Osteoblast (primary cell): ENCODE results near the gene KIF23. TPM values are rescaled to one million over a fixed set of nuclear protein-coding genes. Genes with fewer than 3 reads are reported as not detected.
A peak's percentile ranks its signal among the peaks of the same experiment; 100 is the strongest.
"Not testable (repeated sequence)": the region's sequence is repeated elsewhere in the genome, so short reads cannot be mapped to it uniquely, and the experiment has no call there.

ENCODE experiments used
- DNase-seq: peaks from one replicate; pipeline ENCODE4 v3.0.0; 2011; ENCODE audit warnings: low spot score, mixed read lengths; ENCODE audit not compliant: insufficient read length; ENCODE audit errors: missing footprints
- H2AFZ ChIP-seq: 2 replicates; pipeline ENCODE4 v1.6.0; 2011; ENCODE audit warnings: mild to moderate bottlenecking, low read length
- H3K27ac ChIP-seq: 2 replicates; pipeline ENCODE4 v1.5.1; 2011; ENCODE audit warnings: mild to moderate bottlenecking, low read depth, low read length, moderate library complexity
- H3K27me3 ChIP-seq: 2 replicates; pipeline ENCODE4 v1.6.0; 2012; ENCODE audit warnings: mild to moderate bottlenecking, control low read depth, inconsistent platforms, low read length, moderate library complexity; ENCODE audit not compliant: insufficient read depth
- H3K36me3 ChIP-seq: 2 replicates; pipeline ENCODE4 v1.5.1; 2011; ENCODE audit warnings: mild to moderate bottlenecking, low read length, control low read depth, moderate library complexity; ENCODE audit not compliant: insufficient read depth
- H3K4me1 ChIP-seq: 2 replicates; pipeline ENCODE4 v1.5.1; 2011; ENCODE audit warnings: mild to moderate bottlenecking, low read length, control low read depth, moderate library complexity; ENCODE audit not compliant: insufficient read depth
- H3K4me2 ChIP-seq: 2 replicates; pipeline ENCODE4 v1.6.0; 2011; ENCODE audit warnings: mild to moderate bottlenecking, low read length; ENCODE audit not compliant: insufficient read depth
- H3K4me3 ChIP-seq: fragments of 200-600 bp; sonication (generic); 3 replicates; pipeline ENCODE4 v1.5.1; 2012; ENCODE audit warnings: mild to moderate bottlenecking, low read length, inconsistent platforms; ENCODE audit not compliant: insufficient read depth
- H3K79me2 ChIP-seq: 2 replicates; pipeline ENCODE4 v1.6.0; 2012; ENCODE audit warnings: mild to moderate bottlenecking, low read length, control low read depth, inconsistent platforms; ENCODE audit not compliant: insufficient read depth
- H3K9me3 ChIP-seq: 2 replicates; pipeline ENCODE4 v1.5.1; 2011; ENCODE audit warnings: low read depth, low read length, control low read depth
- H4K20me1 ChIP-seq: 2 replicates; pipeline ENCODE4 v1.6.0; 2012; ENCODE audit warnings: mild to moderate bottlenecking, low read length, control low read depth; ENCODE audit not compliant: insufficient read depth
- CTCF ChIP-seq: IDR thresholded peaks from 2 replicates; pipeline ENCODE4 v1.5.1; 2011; ENCODE audit warnings: mild to moderate bottlenecking, low read depth, low read length, moderate library complexity; ENCODE audit errors: extremely low read depth
- total RNA-seq: library from RNA; depleted of rRNA; stranded (reverse); fragments of >200 nt; gene quantifications from 2 replicates; pipeline ENCODE4 v1.2.3, GENCODE V29; 2012

KIF23 gene
- total RNA-seq, 1 donor, result 8.3 TPM

GRCh38 chr15:69375151-69375790 lies 38.9 kb upstream of the KIF23 start:
- Histone ChIP-seq H2AFZ (no peak overlapping the region), H3K4me3 (no peak overlapping the region), H3K4me1 (no peaks in the 10 kb centered on the region), H3K79me2 (no peaks in the 10 kb centered on the region), H3K27me3 (no peaks in the 10 kb centered on the region), H3K36me3 (no peaks in the 10 kb centered on the region), H3K4me2 (no peak overlapping the region), H4K20me1 (no peaks in the 10 kb centered on the region), H3K27ac (no peak overlapping the region), H3K9me3 (no peaks in the 10 kb centered on the region)
- DNase-seq, result no peak
- TF ChIP-seq CTCF, result no peak

GRCh38 chr15:69377216-69377970 lies 36.8 kb upstream of the KIF23 start:
- H3K4me1 ChIP-seq, result no peaks in the 10 kb centered on the region
- TF ChIP-seq CTCF, result no peak
- H3K4me3 ChIP-seq, result no peak overlapping the region
- peak; percentile 22 for DNase-seq
- H2AFZ ChIP-seq, result no peak overlapping the region
- no peaks in the 10 kb centered on the region for H3K36me3 ChIP-seq
- no peak overlapping the region for H3K4me2 ChIP-seq
- H3K9me3 ChIP-seq, result no peaks in the 10 kb centered on the region
- H4K20me1 ChIP-seq, result no peaks in the 10 kb centered on the region
- no peaks in the 10 kb centered on the region for H3K27me3 ChIP-seq
- no peak overlapping the region for H3K27ac ChIP-seq
- no peaks in the 10 kb centered on the region for H3K79me2 ChIP-seq

GRCh38 chr15:69380100-69380725 lies 33.9 kb upstream of the KIF23 start:
- Histone ChIP-seq H3K27ac (no peak overlapping the region), H3K27me3 (no peaks in the 10 kb centered on the region), H3K9me3 (no peaks in the 10 kb centered on the region), H2AFZ (no peak overlapping the region), H3K36me3 (no peaks in the 10 kb centered on the region), H3K4me1 (no peaks in the 10 kb centered on the region), H3K4me2 (no peak overlapping the region), H4K20me1 (no peaks in the 10 kb centered on the region), H3K79me2 (no peaks in the 10 kb centered on the region), H3K4me3 (no peak overlapping the region)
- TF ChIP-seq CTCF, result peak; percentile 43
- peak; percentile 71 for DNase-seq

- Histone ChIP-seq H3K4me2 (no peak overlapping the region), H3K9me3 (no peaks in the 10 kb centered on the region), H4K20me1 (no peaks in the 10 kb centered on the region), H3K4me1 (no peaks in the 10 kb centered on the region), H2AFZ (no peak overlapping the region), H3K36me3 (no peaks in the 10 kb centered on the region), H3K27ac (no peak overlapping the region), H3K4me3 (no peak overlapping the region), H3K27me3 (no peaks in the 10 kb centered on the region), H3K79me2 (no peaks in the 10 kb centered on the region)
- DNase-seq, result peak; percentile 15
- TF ChIP-seq CTCF, result no peak
Measured at GRCh38 chr15:69380726-69381105, 33.4 kb upstream of the KIF23 start.

- H3K27ac ChIP-seq, H3K36me3 ChIP-seq, DNase-seq, H3K9me3 ChIP-seq, H2AFZ ChIP-seq, H4K20me1 ChIP-seq, H3K4me3 ChIP-seq, H3K4me2 ChIP-seq, H3K79me2 ChIP-seq, H3K4me1 ChIP-seq, H3K27me3 ChIP-seq: not testable (repeated sequence)
Measured at GRCh38 chr15:69382176-69382575, 32.0 kb upstream of the KIF23 start.
